Hepatic stellate cell (primary cell): ENCODE results near the gene DYNLT4.
"Not testable (repeated sequence)": the region's sequence is repeated elsewhere in the genome, so short reads cannot be mapped to it uniquely, and the experiment has no call there.

Experiments
- DNase-seq: peaks from one replicate; pipeline ENCODE4 v3.0.0; 2011; ENCODE audit warnings: low spot score

DYNLT4 gene

DNA sequence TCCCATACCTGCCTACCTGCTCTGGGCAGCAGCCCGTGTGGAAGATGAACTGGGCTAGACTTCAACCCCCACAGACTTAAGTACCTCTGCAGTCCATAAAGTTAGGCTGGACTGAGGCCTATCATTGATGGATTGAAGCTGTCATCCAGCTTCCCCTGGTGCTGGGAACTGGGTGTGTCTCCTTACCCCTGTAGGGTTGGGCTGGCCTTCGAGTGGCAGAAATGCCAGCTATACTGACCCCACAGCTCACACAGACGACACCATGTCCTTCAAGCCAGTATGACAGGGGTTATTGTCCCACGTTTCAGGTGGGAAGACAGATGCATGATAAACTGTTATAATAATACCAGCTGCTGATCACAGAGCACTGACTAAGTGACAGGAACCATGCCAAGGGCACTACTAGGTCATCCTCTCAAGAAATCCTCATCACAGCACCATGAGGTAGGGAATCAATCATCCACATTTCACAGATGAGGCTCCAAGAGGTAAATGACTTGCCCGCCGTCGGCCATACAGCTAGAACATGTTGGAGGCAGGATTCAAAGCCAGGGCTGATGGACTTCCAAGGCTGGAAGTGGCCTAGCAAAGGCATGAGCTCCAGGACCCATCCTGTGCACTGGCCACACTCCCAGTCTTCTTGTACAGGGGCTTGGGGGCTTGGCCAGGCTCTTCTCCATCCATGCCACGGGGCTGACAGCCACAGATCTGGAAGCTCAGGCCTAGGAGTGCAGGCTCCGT lies 18.9 kb downstream of the DYNLT4 start, which contains the start of gene BEST4:
Gene BEST4, minus strand, starts transcription at position 51 of the 741 bp plus-strand sequence. CDS start 465 bp downstream, outside the sequence.
- DNase-seq: no peak

DNA sequence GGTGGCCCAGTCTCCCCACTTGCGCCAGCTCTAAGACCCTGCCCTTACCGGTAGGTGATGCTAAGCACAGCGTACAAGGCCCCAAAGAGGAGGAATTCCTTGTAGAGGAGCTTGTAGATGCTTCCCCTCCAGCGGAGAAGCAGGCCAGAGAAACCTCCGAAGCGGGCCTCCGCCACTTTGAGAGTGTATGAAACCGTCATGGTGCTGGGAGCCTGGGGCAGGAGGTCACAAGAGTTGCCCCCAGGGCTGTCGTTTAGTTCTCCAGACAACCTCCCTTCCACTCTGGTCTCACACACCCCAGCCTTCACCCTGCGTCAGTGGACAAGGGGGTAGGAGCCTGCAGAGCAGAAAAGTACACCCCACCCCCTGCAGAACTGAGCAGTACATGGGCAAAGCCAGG lies 19.6 kb downstream of the DYNLT4 start:
- DNase-seq: no peak

GRCh38 chr1:44786841-44787426 lies 20.2 kb downstream of the DYNLT4 start:
- DNase-seq: no peak

DNA sequence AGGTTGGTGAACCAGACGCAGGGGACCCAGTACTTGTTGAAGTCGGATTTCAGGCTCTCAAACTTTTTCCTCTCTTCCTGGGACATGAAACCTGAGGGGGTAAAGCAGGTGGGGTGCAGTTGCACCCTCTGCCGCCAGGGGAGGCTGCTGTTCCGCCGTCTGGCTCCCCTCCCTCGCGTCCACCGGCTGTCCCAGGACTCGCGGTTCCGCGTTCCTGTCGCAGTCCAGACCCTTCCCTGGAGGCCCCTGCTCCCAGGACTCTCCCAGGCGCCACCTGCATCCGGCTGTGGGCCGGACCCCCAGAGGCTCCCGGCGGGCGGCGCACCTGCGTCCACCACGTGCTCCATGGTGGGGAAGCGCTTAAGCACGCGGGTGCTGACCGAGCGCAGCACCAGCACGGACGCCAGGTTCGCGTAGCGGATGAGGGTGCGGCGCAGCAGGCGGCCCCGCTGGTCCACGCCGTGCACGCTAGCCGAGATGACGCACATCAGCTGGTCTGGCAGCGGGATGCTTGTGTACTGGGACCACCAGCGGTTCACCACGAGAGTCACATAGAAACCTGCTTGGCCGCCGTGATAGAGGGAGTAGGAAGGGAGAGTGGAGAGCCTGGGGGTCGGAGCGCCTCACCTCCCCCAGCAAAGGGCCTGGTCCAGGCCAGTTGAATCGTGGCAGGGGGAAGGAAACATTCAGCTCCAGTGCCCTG lies 20.9 kb downstream of the DYNLT4 start:
- DNase-seq: peak; percentile 68

DNA sequence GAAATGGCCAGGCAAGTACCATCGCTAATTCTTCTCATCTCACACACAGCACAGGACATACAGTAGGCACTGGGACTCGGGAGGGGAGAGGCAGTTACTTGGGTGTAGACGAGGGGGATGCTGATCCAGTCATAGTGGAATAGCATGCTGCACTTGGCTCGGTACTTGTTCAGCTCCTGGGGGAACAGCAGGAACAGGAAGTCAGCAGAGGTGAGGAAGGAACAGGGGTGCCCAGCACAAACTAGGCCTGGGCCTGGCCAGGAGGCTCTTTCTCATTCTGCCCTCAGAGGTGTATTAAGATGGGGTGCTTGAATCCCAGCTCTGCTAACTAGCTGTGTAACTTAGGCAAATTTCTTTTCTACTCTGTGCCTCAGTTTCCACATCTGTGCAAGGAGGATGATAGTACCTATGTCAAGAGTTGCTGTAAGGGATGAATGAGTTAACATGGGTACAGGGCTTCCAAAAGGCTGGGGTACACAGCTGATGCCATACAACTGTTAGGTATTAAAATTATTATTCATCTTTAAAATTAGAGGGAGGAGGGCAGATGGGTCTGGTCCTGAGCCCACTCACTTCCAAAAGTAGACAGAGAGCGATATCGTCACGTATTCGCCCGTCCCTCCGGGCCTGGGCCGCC lies 21.5 kb downstream of the DYNLT4 start:
- DNase-seq: no peak

DNA sequence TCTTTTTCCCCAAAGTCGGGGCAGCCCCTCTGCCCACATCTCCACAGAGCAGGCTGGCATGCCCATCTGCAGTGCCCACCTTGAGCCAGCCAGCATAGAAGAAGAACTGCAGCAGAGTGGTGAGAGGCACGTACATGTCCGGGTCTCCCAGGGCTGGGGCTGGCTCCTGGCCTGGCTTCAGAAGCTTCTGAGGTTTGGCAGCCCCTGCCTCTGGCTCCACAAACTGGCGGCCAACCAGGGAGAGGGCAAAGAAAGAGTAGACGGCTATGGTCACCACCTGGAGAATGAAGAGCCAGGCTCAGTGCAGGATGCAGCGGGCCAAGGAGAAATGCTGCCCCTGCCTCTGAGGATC lies 22.1 kb downstream of the DYNLT4 start:
- DNase-seq: no peak

- DNase-seq: no peak
Measured at GRCh38 chr1:44784094-44785028, 22.8 kb downstream of the DYNLT4 start.

GRCh38 chr1:44783697-44784093 lies 23.5 kb downstream of the DYNLT4 start:
- no peak for DNase-seq

- DNase-seq: no peak
Measured at GRCh38 chr1:44780583-44781121, 26.5 kb downstream of the DYNLT4 start.

DNA sequence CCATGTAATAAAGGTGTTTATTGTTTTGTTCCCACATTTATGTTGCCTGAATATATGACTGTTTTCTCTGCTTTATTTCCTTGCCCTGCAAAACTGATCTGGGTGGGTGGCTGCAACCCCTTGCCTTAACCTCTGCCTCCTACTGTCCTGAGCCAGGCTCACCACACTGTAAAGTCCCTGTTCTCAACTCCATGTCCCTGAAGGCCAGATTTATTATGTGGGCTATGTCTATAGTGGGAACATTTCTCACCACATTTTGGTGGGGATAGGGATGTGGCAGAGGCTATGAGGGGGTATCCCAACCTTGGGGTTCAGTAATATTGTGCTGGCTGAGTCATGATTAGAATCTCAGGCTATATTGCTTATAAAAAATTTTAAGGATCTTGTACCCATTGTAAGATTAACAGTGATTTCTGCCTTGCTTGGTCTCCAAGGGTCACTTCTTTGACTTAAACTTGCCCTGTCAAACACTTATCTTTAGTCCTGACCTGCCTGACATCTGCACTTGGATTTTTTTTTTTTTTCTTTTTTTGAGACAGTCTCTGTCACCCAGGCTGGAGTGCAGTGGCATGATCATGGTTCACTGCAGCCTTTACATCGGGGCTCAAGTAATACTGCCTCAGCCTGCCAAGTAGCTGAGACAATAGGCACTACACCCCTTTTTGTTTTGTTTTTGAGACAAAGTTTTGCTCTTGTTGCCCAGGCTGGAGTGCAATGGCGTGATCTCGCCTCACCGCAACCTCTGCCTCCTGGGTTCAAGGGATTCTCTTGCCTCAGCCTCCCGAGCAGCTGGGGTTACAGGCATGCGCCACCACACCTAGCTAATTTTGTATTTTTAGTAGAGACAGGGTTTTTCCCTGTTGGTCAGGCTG lies 28.2 kb downstream of the DYNLT4 start:
- DNase-seq: no peak

DNA sequence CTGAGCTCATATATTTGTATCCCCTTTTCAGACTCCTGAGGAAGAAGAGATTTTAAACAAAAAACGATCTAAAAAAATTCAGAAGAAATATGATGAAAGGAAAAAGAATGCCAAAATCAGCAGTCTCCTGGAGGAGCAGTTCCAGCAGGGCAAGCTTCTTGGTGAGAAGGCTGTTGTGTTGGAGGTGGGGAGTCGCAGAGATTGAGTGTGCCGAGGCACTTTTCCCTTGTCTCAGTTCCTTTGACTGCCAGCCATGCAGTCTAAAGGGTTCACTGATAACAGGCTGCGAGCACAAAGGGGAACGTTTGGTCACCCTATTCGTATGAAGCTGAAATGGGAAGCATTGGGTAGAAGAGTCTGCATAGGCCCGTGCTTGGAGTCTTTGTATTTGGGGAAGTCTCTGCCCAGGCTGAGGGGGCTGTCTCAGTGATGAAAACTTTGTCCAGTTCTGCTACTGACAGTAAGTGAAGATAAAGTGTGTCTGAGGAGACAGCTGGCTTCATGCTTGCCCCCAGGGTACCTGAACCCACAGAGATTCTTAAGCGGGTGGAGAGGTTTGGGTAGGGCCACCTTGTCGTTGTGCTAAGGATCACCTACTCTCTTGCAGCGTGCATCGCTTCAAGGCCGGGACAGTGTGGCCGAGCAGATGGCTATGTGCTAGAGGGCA lies 29.0 kb downstream of the DYNLT4 start:
- DNase-seq: no peak

DNA sequence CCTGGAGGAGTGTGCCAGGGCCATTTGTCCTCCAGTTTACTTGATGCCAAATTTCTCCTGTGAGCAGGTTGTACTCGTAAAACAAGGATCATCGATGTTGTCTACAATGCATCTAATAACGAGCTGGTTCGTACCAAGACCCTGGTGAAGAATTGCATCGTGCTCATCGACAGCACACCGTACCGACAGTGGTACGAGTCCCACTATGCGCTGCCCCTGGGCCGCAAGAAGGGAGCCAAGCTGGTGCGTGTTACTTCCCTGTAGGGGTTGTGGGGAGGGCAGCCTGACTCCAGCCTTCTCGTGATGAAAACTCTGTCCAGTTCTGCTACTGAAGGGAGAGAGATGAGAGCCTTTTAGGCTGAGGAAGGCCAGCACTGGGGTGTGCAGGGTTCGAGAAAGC lies 29.6 kb downstream of the DYNLT4 start:
- no peak for DNase-seq

GRCh38 chr1:44776730-44777068 lies 30.5 kb downstream of the DYNLT4 start:
- no peak for DNase-seq

- peak; percentile 34 for DNase-seq
Measured at GRCh38 chr1:44775930-44776729, 31.0 kb downstream of the DYNLT4 start.

DNA sequence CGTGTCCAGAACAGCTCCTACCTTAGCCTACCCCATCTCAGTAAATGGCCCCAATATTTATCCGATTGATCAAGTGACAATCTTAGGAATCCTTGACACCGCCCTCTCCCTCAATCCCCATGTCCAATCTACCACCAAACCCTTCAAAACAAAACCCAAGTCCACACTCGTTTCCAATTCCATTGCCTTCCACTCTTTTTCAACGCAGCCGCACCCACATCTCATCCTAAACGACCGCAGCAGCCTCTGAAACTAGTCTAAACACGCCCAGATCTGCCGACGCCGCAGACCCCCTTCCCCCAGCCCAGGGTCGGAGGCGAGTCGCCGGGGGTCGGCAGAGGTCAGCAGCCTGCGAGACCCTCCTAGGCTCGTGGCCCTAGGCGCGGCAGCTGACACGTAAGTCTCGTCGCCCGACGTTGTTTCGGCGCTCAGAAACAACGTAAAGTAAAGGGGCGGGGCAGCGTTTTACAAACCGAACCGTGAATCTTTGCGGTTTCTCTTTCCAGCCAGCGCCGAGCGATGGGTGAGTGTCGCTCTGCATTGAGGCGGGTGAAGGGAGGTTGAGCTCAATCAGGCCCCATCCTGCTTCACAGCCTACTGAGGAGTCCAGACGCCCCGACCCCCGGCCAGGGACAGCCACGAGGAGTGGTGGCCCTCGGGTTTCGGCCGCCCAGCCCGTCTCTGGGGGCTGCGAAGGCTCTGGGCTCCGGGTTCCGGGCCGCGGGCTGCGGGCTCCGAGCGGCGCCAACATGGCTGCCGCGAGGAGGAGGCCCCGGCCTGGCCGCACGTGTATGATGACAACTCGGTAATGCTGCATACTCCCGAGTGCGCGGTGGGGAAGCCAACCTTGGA lies 31.8 kb downstream of the DYNLT4 start, which contains the start of gene RPS8:
Gene RPS8, plus strand, starts transcription at position 463 of the 852 bp plus-strand sequence. Its CDS starts 57 bp downstream, at position 520.
- peak; percentile 85 for DNase-seq

- DNase-seq: not testable (repeated sequence)
Measured at GRCh38 chr1:44766421-44766820, 40.7 kb downstream of the DYNLT4 start.

DNA sequence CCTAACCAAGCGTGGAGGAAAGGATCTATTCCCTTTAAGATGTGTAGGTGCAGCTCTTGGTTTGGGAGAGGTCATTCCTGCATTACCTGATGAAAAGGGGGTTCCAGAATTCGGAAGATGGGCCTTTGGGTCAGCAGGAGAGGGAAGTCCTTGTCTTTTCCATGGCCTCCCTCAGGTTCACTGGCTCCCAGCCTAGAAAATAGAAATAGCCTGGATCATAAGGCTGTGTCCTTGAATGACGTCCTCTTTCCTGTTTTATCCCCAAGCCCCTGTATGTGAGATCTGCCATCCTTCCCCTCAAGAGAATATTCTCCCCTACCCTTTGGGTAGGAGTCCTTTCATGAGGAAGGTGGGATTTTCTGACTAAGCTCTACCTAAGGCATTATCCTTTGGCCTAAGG lies 46.3 kb downstream of the DYNLT4 start:
- DNase-seq: no peak

DNA sequence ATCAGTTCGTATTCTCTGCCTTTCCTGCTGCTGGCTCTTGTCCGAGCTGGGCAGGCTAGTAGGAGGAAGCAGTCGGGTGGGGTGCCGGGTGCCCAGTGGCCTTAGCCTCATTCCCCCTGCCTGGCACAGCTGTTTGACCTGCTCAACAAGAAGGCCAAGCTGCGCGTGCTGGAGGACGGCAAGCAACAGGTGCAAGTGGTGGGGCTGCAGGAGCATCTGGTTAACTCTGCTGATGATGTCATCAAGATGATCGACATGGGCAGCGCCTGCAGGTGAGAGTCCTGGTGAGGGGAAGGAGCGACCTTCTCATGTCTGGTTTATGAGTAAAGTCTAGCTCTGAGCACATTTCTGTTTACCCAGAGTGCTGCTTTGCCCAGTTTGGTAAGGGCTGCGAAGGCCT lies 48.1 kb downstream of the DYNLT4 start:
- DNase-seq: no peak
